Calu3 (cell line): Measurements from ENCODE around the gene HSPG2. TPM values are rescaled to one million over a fixed set of nuclear protein-coding genes. Genes with fewer than 3 reads are reported as not detected.

Experiments used
- BruUV-seq: library from RNA; stranded (reverse); fragments of 400-500 nt; replicated peaks from 2 replicates; lab custom pipeline; 2021; lab: Mats Ljungman, UMichigan
- CTCF ChIA-PET: fragments of 300-600 bp; sonication (Branson Sonifier 250); formaldehyde crosslinking; loops from one replicate; lab custom pipeline; 2022; ENCODE audit warnings: antibody characterized with exemption; lab: Charles Lee
- DNase-seq: peaks from one replicate; pipeline ENCODE4 v3.0.0; 2022
- H3K27ac Mint-ChIP-seq: one replicate; pipeline ENCODE4 v1.8.0; 2022; ENCODE audit warnings: mixed read lengths; ENCODE audit not compliant: unreplicated experiment
- H3K27me3 Mint-ChIP-seq: one replicate; pipeline ENCODE4 v1.8.0; 2022; ENCODE audit warnings: mixed read lengths; ENCODE audit not compliant: unreplicated experiment
- H3K36me3 Mint-ChIP-seq: one replicate; pipeline ENCODE4 v1.8.0; 2022; ENCODE audit warnings: mild to moderate bottlenecking, moderate library complexity, mixed read lengths; ENCODE audit not compliant: insufficient read depth, unreplicated experiment
- H3K4me1 Mint-ChIP-seq: one replicate; pipeline ENCODE4 v1.8.0; 2022; ENCODE audit warnings: mild to moderate bottlenecking, low read depth, mixed read lengths; ENCODE audit not compliant: unreplicated experiment
- H3K4me3 Mint-ChIP-seq: one replicate; pipeline ENCODE4 v1.8.0; 2022; ENCODE audit warnings: mild to moderate bottlenecking, low read depth, moderate library complexity, mixed read lengths; ENCODE audit not compliant: unreplicated experiment
- H3K9me3 Mint-ChIP-seq: one replicate; pipeline ENCODE4 v1.8.0; 2022; ENCODE audit warnings: low read depth, mixed read lengths; ENCODE audit not compliant: unreplicated experiment
- intact Hi-C: fragments of 100-400 bp; cut with micrococcal nuclease; formaldehyde crosslinking; loops from one replicate; pipeline ENCODE4 v1.10.0; 2022; ENCODE audit not compliant: unreplicated experiment
- total RNA-seq: library from RNA; stranded (reverse); gene quantifications from 2 replicates; pipeline ENCODE4 v1.2.3, GENCODE V29; 2022
- TF ChIP-seq, protein P1 (sequence below): fragments of 200-600 bp; IDR thresholded peaks from one replicate; pipeline ENCODE4 v1.8.0; 2022; ENCODE audit warnings: antibody characterized with exemption; ENCODE audit not compliant: unreplicated experiment

HSPG2 gene
- total RNA-seq, 1 experiment from 2014 or later: 397 TPM

DNA sequence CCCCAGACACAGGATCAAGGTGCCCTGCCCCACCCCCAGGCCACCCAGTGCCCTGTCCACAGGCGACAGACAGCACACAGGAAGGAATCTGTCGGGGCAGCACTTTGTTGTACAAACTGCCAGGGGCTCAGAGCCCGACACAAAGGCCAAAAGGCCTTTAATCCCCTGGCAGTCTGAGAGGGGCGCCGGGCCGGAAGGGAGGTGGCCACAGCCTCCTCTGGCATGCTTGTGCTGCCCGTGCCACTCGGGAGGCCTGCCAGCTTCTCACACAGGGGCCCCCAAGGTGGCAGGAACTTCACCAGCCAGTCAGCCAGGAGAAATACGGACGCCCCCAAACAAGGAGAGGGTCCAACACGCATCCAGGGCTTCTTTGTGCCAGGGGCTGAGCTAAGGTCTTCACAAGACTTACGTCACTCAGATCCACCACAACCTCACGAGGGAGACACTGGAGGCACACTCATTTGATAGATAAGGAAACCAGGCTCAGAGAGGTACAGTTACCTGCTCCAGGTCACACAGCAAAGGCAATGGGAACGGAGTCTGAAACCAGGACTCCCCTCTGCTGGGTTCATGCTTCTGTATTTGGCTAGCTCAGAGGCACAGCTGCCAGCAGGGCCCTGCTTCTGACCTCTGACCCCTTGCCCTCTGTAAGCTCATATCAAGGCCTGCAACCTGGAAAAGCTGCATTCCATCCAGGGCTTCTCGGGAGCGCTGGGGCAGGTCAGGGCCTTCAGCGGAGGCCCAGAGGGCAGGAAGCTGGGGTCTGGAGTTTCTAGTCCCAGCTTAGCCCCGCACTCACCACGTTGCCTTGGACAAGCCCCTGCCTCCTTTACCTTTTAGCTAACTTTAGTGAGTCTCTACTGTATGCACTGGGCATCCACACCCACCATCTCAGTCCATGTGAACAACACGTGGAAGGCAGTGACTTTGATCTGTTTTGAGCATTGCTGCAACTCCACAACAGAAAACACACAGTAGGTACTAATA lies 34.8 kb downstream of the HSPG2 start:
- intact Hi-C loops: no loop called here
- TF ChIP-seq, protein P1, sequence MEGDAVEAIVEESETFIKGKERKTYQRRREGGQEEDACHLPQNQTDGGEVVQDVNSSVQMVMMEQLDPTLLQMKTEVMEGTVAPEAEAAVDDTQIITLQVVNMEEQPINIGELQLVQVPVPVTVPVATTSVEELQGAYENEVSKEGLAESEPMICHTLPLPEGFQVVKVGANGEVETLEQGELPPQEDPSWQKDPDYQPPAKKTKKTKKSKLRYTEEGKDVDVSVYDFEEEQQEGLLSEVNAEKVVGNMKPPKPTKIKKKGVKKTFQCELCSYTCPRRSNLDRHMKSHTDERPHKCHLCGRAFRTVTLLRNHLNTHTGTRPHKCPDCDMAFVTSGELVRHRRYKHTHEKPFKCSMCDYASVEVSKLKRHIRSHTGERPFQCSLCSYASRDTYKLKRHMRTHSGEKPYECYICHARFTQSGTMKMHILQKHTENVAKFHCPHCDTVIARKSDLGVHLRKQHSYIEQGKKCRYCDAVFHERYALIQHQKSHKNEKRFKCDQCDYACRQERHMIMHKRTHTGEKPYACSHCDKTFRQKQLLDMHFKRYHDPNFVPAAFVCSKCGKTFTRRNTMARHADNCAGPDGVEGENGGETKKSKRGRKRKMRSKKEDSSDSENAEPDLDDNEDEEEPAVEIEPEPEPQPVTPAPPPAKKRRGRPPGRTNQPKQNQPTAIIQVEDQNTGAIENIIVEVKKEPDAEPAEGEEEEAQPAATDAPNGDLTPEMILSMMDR: no peak
- H3K9me3 Mint-ChIP-seq: no peaks in the 10 kb centered on the region
- no peak overlapping the region for H3K4me3 Mint-ChIP-seq
- BruUV-seq: no TSS peak
- CTCF ChIA-PET: no interaction called here
- no peak for DNase-seq
- H3K4me1 Mint-ChIP-seq: peaks cover 65% of the 10 kb centered on the region
- H3K27ac Mint-ChIP-seq: peak overlapping the region; percentile 27
- peaks cover 52% of the 10 kb centered on the region for H3K36me3 Mint-ChIP-seq
- no peaks in the 10 kb centered on the region for H3K27me3 Mint-ChIP-seq

DNA sequence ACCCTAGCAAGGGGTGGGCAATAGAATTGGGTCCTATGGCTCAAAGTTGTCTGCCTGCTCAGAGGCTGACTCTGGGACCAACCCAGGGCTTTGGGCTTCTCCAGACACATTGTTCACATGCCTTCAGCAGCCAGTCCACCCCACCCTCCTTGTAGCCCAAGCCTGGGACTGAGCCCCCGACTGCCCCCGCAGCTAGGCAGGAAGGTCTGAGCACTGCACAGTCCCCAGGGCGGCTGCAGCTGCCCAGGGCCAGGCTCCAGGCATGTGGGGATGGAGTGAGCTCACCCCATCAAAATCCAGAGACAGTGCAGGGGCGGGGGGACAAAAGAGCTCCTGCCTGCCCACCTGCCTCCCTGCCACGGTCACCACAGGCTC lies 35.6 kb downstream of the HSPG2 start:
- no TSS peak for BruUV-seq

DNA sequence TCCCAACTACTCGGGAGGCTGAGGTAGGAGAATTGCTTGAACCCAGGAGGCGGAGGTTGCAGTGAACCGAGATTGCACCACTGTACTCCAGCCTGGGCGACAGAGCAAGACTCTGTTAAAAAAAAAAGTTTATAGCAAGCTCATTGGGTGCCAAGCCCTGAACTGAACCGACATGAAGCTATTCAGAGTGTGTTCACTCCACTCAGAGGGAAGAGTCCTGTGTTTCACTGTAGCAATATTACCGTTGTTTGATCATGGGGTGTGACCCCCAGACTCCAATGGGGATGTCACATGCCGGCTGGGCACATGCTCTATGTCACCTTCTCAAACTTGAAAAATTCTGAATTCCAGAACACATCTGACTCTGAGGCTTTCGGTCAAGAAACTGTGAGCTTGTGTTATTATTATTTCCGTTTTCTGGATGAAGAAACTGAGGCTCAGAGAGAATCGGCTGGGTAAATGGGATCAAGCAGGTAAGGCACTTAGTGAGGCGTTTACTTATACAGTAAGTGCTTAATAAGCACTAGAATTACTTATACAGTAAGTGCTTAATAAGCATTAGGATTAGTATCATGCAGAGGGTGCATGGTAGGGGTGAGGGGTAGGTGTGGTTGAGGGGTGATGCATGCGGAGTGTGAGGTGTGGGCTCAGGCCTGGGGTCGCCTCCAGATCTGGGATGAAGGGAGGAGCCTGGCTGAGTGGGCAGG lies 36.2 kb downstream of the HSPG2 start:
- Mint-ChIP-seq H3K27ac (peak overlapping the region; percentile 55), H3K36me3 (peaks cover 53% of the 10 kb centered on the region), H3K9me3 (no peaks in the 10 kb centered on the region), H3K4me1 (peaks cover 68% of the 10 kb centered on the region), H3K4me3 (no peak overlapping the region), H3K27me3 (no peaks in the 10 kb centered on the region)
- intact Hi-C loops: no loop called here
- no peak for DNase-seq
- CTCF ChIA-PET: no interaction called here
- no TSS peak for BruUV-seq
- TF ChIP-seq, protein P1: no peak

More for the DNA sequence above, 35.6 kb downstream of the HSPG2 start:
- no peaks in the 10 kb centered on the region for H3K27me3 Mint-ChIP-seq
- peaks cover 54% of the 10 kb centered on the region for H3K36me3 Mint-ChIP-seq
- peaks cover 68% of the 10 kb centered on the region for H3K4me1 Mint-ChIP-seq
- CTCF ChIA-PET: no interaction called here
- TF ChIP-seq, protein P1: no peak
- peak overlapping the region; percentile 27 for H3K27ac Mint-ChIP-seq
- H3K4me3 Mint-ChIP-seq: no peak overlapping the region
- H3K9me3 Mint-ChIP-seq: no peaks in the 10 kb centered on the region
- intact Hi-C loops: no loop called here
- DNase-seq: no peak

DNA sequence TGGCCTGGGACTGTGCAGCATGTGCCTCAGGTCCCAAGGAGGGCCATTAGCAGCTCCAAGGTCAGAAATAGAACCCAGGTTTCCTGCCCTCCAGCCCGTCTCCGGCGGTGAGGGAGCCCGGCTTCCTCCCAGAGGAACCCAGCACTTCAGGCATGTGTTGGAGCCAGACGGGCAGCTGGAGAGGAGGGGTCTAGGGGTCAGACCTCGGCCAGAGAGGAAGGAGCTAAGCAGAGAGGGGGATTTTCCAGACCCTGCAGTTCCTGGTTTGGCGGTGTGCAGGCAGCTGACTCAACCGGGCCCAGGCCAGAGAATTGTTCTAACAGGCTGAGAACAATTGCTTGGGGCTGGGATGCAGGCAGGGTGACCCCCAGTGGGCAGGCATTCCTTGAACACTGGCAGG lies 37.1 kb downstream of the HSPG2 start:
- CTCF ChIA-PET: no interaction called here
- intact Hi-C loops: no loop called here
- H3K4me3 Mint-ChIP-seq: no peak overlapping the region
- peak overlapping the region; percentile 55 for H3K27ac Mint-ChIP-seq
- peaks cover 61% of the 10 kb centered on the region for H3K4me1 Mint-ChIP-seq
- H3K27me3 Mint-ChIP-seq: no peaks in the 10 kb centered on the region
- peak; percentile 40 for DNase-seq
- TF ChIP-seq, protein P1: no peak
- no TSS peak for BruUV-seq
- no peaks in the 10 kb centered on the region for H3K9me3 Mint-ChIP-seq
- H3K36me3 Mint-ChIP-seq: peaks cover 44% of the 10 kb centered on the region
